GM19455 (cell line): ENCODE data around the gene PLEKHG4.
A peak's percentile ranks its signal among the peaks of the same experiment; 100 is the strongest.

Source experiments
- ATAC-seq: cut with Tn5 transposase; IDR thresholded peaks from one replicate; pipeline ENCODE4 v1.9.1; 2021; ENCODE audit not compliant: unreplicated experiment

The PLEKHG4 gene

DNA sequence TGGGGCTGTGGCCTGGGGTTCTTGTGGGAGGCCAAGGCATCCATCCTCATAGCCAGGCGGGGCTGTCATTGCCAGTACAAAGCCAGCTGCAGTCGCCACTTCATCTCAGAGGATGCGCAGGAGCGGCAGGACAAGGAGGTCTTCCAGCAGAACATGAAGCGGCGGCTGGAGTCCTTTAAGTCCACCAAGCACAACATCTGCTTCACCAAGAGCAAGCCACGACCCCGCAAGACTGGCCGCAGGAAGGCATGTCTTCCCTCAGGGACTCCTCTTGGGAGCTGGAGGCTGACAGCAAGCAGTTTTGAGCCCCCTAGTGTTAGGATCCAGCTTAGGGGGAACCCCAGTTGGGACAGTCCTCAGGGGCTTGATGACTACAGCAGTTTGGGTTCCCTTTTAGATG, 15.1 kb upstream of the PLEKHG4 start:
- no peak for ATAC-seq

DNA sequence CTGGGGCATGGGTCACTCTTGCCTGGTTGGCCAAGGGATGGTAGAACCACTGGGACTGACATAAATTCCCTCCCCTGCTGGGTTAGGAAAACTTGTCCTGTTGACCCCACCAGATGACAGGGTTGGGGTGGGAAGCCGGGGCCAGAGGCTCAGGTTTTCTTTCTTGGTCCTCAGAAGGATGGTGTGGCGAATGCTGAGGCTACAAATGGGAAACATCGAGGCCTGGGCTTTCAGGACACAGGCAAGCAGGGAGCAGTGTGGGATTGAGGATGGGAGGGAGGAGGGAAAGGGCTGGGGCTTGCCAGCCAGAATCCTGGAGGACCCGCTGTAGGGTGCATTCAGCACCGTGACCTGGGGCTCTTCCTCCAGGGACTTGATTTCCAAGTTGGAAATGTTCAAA, 14.5 kb upstream of the PLEKHG4 start:
- no peak for ATAC-seq

DNA sequence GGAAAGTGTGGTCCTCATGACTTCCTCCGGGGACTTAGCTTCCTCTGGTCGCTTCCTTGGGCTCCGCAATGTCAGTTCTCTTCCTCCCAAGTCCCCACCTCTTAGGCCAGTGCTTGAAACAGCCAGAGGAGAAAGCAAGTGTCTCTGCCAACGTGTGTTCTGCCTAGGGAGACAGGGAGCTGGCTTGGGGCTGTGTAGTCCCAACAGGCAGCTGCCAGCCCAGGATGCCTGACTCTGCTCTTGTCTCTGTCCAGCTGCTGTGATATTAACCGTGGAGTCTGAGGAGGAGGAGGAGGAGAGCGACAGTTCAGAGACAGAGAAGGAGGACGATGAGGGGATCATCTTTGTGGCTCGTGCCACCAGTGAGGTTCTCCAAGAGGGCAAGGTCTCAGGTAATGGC, 13.5 kb upstream of the PLEKHG4 start:
- no peak for ATAC-seq

DNA sequence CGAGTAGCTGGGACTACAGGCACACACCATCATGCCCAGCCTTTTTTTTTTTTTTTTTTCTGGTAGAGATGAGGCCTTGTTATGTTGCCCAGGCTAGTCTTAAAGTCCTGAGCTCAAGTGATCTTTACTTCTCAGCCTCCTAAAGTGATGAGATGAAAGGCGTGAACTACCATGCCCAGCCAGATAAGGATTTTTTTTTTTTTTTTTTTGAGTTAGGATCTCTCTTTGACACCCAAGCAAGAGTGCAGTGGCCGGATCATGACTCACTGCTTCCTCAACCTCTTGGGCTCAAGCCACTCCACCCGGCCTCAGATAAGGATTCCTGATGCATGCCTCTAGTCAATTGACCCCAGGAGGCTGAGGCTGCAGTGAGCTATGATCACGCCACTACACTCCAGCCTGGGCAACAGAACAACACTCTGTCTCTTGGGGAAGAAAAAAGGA, 11.2 kb upstream of the PLEKHG4 start:
- no peak for ATAC-seq

DNA sequence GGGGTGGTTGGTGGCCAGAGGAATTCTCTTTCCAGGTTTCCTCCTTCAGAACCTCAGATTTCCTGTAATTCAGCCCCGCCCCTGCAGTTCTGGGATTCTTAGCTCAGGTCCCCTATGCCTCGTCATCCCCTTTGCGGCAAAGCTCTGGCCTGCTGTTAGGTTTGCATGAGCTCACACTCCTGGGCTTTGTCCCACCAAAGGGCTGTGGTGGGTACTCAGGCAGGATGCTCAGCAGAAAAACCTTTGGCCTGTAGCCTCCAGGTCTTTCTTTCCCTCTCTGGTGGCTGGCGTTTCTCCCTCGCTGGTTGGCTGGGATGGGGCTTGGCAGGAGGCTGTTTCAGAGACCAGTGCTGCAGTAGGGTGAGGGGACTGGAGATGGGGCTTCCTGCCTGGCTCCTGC, 9.6 kb upstream of the PLEKHG4 start:
- ATAC-seq = no peak

DNA sequence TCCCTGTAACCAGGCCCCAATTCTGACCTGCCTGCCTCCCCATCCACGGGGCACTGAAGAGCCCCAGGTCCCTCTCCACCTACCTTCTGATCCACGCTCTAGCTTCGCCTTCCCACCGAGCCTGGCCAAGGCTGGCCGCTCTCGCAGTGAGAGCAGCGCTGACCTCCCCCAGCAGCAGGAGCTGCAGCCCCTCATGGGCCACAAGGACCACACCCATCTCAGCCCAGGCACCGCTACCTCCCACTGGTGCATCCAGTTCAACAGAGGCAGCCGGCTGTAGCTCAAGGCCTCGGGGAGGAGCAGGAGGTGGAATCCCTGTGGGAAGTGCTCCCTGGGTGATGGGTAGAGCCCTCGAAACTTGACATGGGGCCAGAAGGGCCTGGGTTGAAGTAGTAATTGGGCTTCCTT, 8.4 kb upstream of the PLEKHG4 start:
- no peak for ATAC-seq

DNA sequence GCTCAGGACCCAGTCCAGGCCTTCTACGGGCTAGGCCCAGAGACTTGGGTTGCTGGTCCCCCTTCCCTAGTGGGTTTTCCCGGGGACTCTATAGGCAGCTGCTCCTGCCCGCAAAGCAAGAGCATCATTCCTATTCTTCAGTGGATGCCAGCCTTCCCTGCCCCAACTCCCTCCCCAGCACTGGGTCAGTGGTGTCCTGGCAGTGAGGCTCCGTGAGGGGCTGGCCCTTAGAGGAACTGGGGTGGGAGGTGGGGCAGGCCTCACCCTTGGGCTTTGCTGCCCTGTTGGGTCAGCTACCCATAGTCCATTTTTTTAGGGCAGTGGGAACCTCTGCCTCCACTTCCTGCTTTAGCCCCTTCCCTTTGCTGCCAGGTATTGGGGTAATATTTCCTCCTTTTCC, 7.9 kb upstream of the PLEKHG4 start:
- no peak for ATAC-seq

DNA sequence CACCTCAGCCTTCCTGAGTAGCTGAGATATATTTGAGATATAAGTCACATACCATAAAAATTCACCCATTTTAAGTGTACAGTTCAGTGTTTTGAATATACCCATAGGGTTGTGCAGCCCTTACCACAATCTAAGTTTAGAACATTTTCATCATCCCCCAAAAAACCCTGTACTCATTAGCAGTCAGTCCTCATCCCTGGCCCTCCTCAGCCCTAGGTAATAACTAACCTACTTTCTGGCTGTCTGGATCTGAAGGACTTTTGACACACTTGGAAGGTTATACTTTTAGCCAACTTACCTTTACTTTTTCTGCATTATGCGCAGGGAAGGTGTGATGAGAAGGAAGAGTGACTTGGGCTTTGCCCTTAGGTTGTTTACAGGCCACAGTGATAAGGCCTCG, 4.0 kb upstream of the PLEKHG4 start:
- no peak for ATAC-seq

DNA sequence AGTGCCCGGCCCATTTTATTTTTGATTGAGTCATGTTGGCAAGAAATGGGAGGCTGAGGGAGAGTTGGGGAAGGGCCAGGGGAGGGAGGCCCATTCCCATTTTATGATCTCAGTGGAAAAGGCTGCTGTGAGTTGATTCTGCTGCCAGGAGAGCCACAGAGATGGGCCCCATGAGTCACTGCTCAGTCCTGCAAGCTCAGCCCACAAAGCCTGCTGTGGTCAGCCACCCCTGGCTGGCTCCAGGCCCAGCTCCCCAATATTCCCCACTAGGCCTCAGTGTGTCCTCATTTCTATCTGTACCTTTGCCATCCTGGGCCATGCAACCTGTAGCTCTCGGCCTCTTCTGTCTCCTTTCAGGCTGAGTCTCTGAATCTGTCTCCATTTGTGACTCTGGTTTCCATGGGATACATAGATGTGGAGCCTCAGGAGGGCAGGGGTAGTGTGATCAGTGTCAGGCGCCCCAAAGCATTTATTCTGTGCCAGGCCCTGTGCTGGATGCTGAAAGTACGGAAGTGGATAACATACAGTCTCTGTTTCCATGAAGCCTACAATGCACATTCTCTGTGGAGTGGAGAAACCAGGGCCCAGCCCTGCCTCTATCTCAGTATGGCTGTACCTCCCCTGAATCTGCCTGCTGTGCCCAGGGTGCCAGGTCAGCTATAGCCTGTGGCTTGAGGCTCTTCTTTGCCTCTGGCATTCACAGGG, 1.9 kb upstream of the PLEKHG4 start:
- no peak for ATAC-seq

DNA sequence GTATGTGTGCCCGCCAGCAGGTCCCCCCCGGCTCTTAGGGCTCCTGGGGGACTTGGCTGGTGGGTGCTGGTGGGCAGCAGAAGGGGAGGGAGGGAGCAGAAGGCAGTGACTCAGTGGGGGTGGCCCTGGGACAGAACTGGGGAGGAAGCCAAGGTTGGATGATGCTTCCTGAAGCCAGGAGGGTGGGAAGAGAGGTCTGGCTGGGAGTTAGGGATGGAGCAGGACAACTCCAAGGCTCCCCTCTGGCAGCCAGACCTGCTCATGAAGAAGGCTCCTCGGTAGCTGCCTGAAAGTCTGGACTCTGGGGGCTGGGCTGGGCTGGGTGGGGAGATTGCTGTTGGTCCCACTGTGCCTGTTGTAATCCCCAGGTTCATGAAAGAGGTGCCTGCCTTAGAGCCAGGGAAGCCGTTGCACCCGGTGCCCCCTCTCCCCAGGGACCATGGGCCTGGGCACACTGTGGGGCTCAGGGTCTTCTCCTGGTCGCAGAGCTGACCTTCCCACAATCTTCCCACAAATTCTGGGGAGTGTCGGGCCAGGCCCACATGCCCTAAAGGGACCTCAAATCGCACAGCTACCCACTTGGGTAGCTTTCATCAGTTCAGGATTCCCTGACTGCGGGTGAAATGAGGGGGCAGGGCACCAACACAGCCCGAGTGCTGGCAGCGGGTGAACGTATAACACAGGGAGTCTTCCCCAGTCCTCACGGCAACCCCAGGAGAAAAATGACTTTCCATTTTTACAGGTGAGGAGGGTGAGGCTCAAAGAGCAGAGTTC, 1.1 kb upstream of the PLEKHG4 start:
- ATAC-seq = no peak

DNA sequence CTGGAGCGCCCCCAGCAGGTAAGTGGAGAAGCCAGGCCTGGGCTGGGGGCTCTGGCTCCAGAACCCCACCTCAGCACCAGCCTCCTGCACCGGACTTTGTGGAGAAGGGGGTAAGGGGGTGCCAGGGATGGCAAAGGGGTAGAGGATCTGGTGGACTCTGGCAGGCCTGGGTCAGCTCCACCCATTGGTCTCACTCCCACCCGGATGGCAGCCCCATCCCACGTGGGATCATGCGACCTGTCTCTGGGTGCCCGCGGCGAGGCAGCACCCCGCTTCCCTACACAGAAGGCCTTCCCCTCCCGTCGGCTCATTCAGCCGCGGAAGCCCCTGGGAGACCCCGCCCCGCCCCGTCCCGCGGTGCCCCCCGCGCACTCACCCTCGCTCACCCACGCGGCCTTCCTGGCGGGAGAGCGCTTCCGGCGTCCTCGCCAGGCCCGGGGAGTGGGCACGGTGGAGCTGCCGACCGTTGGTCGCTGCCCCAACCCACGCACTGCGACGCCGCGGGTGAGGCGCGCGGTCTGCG, 498 bp upstream of the PLEKHG4 start:
- peak; percentile 41 for ATAC-seq

DNA sequence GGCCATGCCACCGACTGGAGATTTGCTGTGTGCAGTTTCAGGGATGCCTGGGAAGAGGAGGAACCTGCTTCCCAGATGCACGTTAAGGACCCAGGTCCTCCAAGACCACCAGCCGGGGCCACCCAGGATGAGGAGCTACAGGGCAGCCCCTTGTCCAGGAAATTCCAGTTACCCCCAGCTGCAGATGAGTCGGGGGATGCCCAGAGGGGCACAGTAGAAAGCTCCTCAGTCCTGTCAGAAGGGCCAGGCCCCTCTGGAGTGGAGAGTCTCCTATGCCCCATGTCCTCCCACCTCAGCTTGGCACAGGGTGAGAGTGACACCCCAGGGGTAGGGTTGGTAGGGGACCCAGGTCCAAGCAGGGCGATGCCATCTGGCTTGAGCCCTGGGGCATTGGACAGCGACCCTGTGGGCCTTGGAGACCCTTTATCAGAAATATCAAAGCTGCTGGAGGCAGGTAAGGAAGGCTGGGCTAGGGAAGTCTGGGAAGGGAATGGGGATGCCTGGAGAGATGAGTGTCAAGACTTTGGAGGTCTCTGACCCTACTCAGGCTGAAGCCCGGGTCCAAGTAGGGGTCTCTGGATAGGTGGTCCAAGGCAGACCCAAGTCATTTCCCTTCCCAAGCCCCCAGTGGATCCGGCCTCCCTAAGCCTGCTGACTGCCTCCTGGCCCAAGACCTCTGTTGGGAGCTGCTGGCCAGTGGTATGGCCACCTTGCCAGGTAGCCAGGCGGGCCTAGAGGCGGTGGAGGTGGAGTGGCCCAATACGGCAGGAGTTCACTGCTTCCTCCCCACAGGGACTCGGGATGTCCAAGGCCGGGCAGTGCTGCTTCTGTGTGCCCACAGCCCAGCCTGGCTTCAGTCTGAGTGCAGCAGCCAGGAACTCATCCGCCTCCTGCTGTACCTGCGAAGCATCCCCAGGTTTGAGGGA, 1.0 kb downstream of the PLEKHG4 start:
- no peak for ATAC-seq

DNA sequence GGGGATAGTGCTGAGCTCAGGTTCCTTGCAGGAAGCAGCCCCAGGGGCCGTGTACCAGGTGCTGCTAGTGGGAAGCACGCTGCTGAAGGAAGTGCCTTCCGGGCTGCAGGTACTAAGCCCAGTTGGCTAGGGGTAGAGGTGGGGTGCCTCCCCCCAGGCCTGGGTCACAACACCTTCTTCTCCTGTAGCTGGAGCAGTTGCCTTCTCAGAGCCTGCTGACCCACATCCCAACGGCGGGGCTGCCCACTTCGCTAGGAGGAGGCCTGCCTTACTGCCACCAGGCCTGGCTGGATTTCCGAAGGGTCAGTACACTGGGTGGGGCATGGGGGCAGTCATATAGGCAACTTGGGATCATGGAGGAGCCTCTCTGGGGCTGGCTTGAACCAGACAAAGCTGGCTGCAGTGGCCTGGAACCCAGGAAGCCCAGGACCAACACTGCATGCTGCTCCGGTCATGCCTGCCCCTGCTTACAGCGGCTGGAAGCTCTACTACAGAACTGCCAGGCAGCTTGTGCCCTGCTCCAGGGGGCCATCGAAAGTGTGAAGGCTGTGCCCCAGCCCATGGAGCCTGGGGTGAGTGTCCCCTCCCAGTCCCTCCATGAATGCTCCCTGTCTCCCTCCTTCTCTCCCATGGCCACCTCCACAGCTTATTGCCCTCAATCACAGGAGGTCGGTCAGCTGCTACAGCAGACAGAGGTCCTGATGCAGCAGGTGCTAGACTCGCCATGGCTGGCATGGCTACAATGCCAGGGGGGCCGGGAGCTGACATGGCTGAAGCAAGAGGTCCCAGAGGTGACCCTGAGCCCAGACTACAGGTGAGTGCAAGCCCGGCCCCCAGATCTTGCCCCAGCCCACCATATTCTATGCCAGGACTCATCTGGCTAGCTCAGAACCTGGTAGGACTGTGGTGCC, 2.5 kb downstream of the PLEKHG4 start:
- no peak for ATAC-seq

DNA sequence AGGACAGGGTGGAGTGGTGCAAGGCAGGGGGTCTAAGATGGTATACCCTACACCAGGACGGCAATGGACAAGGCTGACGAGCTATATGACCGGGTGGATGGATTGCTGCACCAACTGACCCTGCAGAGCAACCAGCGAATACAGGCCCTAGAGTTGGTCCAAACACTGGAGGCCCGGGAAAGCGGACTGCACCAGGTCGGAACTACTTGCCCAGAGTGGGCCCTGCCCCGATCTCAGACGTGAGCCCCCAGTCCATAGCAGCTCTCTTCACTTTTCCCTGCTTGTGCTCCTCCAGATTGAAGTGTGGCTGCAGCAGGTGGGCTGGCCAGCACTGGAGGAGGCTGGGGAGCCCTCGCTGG, 3.1 kb downstream of the PLEKHG4 start:
- ATAC-seq = no peak

DNA sequence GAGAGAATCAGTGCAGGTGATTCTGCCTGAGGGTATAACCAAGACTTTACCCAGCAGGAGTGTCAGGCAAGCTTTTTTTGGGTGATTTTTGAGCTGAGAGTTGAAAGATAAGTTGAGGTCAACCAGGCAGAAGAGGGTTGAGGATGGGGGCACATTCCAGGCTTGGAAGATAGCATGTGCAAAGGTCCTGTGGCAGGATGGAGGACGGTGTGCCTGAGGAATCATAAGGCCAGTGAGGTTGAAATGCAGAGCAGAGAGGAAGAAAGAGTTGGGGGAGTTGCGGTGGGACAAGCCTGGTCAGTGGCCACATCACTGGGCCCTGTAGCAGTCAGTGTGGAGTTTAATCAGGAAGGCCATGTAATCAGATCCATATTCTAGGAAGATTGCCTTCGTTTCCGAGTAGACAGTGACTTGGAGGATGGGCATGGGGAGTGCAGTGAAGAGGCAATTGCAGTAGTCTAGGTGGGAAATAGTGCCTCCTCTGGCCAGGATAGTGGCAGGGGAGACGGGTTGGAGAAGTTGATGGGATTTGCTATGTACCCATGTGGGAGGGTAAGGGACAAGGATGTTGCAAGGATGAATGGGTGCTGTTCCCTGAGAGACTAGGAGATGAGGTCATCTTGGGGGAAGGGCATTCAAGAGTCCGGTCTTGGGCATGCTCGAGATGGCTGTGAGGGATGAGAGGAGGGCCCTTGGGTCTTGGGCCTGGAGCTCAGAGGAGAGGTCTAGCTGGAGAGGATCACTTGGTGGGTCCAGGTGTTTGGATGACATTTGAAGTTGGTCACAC, 3.9 kb downstream of the PLEKHG4 start:
- no peak for ATAC-seq

DNA sequence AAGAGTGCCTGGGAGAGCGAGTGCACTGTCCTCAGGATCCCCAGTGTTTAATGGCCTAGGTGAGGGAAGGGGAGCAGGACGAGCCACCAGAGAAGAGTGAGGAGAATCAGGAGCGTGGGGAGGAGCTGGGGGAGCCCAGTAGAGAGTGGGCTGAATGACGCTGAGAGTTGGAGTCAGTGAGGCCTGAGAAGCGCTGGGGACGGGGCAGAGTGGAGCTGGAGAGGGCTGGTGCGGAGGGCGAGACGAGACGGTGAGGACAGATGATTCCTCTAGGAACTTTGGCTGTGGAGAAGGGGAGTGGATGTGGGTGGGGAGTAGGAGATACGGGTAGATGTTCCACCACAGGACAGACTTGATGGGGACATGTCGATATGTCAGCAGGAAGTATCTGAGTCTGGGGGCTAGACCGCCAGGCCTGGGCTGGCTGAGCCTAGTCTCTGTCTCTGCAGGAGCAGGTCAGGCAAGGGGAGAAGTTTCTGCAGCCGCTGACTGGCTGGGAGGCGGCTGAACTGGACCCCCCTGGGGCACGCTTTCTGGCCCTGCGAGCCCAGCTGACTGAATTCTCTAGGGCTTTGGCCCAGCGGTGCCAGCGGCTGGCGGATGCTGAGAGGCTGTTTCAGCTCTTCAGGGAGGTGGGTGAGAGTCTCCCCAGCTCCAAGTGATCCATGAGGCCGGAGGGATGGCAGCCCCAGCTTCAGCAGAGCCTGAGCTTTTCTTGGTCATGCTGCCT, 4.7 kb downstream of the PLEKHG4 start:
- no peak for ATAC-seq

DNA sequence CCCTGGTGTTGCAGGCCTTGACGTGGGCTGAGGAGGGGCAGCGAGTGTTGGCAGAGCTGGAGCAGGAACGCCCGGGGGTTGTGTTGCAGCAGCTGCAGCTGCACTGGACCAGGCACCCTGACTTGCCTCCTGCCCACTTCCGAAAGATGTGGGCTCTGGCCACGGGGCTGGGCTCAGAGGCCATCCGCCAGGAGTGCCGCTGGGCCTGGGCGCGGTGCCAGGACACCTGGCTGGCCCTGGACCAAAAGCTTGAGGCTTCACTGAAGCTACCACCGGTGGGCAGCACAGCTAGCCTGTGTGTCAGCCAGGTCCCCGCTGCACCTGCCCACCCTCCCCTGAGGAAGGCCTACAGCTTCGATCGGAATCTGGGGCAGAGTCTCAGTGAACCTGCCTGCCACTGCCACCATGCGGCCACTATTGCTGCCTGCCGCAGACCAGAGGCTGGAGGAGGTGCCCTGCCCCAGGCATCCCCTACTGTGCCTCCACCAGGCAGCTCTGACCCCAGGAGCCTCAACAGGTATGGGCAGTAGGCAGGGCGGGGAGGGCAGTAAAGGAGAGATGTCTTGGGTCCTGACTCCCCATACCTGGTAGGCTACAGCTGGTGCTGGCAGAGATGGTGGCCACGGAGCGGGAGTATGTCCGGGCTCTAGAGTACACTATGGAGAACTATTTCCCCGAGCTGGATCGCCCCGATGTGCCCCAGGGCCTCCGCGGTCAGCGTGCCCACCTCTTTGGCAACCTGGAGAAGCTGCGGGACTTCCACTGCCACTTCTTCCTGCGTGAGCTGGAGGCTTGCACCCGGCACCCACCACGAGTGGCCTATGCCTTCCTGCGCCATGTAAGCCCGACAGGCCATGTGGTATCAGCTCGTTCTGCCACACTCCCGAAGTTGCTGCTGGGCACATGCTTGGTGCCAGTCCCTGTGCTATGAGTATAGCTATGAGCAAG, 5.6 kb downstream of the PLEKHG4 start:
- ATAC-seq = no peak
